A549 (cell line): ENCODE measurements around the gene PCBP3. TPM values are rescaled to one million over a fixed set of nuclear protein-coding genes. Genes with fewer than 3 reads are reported as not detected.
A peak's percentile ranks its signal among the peaks of the same experiment; 100 is the strongest.

Source experiments
- ATAC-seq, 2 experiments: fragments of 200-7000 bp in 1 of 2; fragments of >200 bp in 1 of 2; cut with Nextera tagmentation in 1 of 2; cut with Tn5 transposase in 1 of 2; 3 replicates each; pipeline versions ENCODE4 v1.8.0 to v1.9.1; 2018 to 2020; ENCODE audit warnings: mild to moderate bottlenecking in 1 of 2, moderate library complexity in 1 of 2
- CTCF ChIA-PET: fragments of 300-600 bp; sonication (Branson Sonifier 250); formaldehyde crosslinking; extraction: SDS; loops from one replicate; lab custom pipeline; 2021; ENCODE audit warnings: antibody characterized with exemption, inconsistent platforms; lab: Yijun Ruan, JAX
- POLR2A ChIA-PET: fragments of 350-600 bp; formaldehyde crosslinking; extraction: SDS; loops from one replicate; lab custom pipeline; 2021; ENCODE audit warnings: antibody characterized with exemption, inconsistent platforms; lab: Yijun Ruan, JAX
- DNase-seq, 2 experiments: peaks; one replicate each; pipeline versions ENCODE4 v3.0.0 to v3.0.0-alpha.2; 2011 to 2016; ENCODE audit warnings: low read depth in 1 of 2, low spot score in 1 of 2
- FAIRE-seq: peaks from 2 replicates; lab custom pipeline; 2011; peaks lifted over from hg19 to GRCh38; lab: Jason Lieb, UNC
- H3K27ac ChIP-seq, 2 experiments: fragments of >200 bp; sonication (Bioruptor Twin); formaldehyde crosslinking; 3 replicates each; pipeline ENCODE4 v1.5.1; 2016 to 2017
- H3K4me1 ChIP-seq: fragments of >200 bp; sonication (Bioruptor Twin); formaldehyde crosslinking; 3 replicates; pipeline ENCODE4 v1.6.1; 2016
- H3K4me2 ChIP-seq: fragments of >200 bp; sonication (Bioruptor Twin); formaldehyde crosslinking; 3 replicates; pipeline ENCODE4 v1.6.1; 2016
- H3K4me3 ChIP-seq: fragments of >200 bp; sonication (Bioruptor Twin); formaldehyde crosslinking; 3 replicates; pipeline ENCODE4 v1.5.1; 2016
- H3K9me3 ChIP-seq: fragments of >200 bp; sonication (Bioruptor Twin); formaldehyde crosslinking; 3 replicates; pipeline ENCODE4 v1.6.1; 2016
- BCL3 ChIP-seq: fragments of >200 bp; sonication (Bioruptor Twin); formaldehyde crosslinking; IDR thresholded peaks from 3 replicates; pipeline ENCODE4 v1.6.1; 2016
- CBX8 ChIP-seq: fragments of 200-600 bp; sonication (generic); IDR thresholded peaks from 2 replicates; pipeline ENCODE4 v1.6.1; 2016
- CHD4 ChIP-seq: fragments of 200-600 bp; sonication (generic); IDR thresholded peaks from 2 replicates; pipeline ENCODE4 v1.6.1; 2016; ENCODE audit warnings: antibody characterized with exemption, mild to moderate bottlenecking, borderline replicate concordance
- EHF ChIP-seq: fragments of 250-450 bp; sonication (Bioruptor Pico); IDR thresholded peaks from 2 replicates; pipeline ENCODE4 v1.5.0; 2020; ENCODE audit warnings: mild to moderate bottlenecking
- EHMT2 ChIP-seq: fragments of 200-600 bp; sonication (generic); IDR thresholded peaks from 2 replicates; pipeline ENCODE4 v1.6.1; 2016; ENCODE audit warnings: antibody characterized with exemption, low read depth, mild to moderate bottlenecking, moderate library complexity
- ESRRA ChIP-seq: fragments of 150-350 bp; IDR thresholded peaks from 2 replicates; pipeline ENCODE4 v1.6.1; 2014; ENCODE audit warnings: mild to moderate bottlenecking, low read length, borderline replicate concordance
- FOSB ChIP-seq: fragments of 250-450 bp; sonication (Bioruptor Pico); IDR thresholded peaks from 2 replicates; pipeline ENCODE4 v1.5.0; 2020; ENCODE audit warnings: mild to moderate bottlenecking, moderate library complexity
- HDAC2 ChIP-seq: fragments of 200-600 bp; sonication (generic); IDR thresholded peaks from 2 replicates; pipeline ENCODE4 v1.6.1; 2016
- HOXB13 ChIP-seq: fragments of 250-450 bp; sonication (Bioruptor Pico); IDR thresholded peaks from 2 replicates; pipeline ENCODE4 v1.5.0; 2020; ENCODE audit warnings: low read depth, mild to moderate bottlenecking, moderate library complexity
- MYC ChIP-seq: IDR thresholded peaks from 2 replicates; pipeline ENCODE4 v1.6.1; 2012; ENCODE audit warnings: mild to moderate bottlenecking, inconsistent platforms, low read length, improper control_type of control experiment, borderline replicate concordance
- NPAS2 ChIP-seq: fragments of 250-450 bp; sonication (Bioruptor Pico); IDR thresholded peaks from 2 replicates; pipeline ENCODE4 v1.8.0; 2022; ENCODE audit warnings: mild to moderate bottlenecking, moderate library complexity, borderline replicate concordance
- RAD21 ChIP-seq, 2 experiments: fragments of >200 bp in 1 of 2; sonication (Bioruptor Twin) in 1 of 2; formaldehyde crosslinking in 1 of 2; IDR thresholded peaks in 1 of 2; conservative IDR thresholded peaks in 1 of 2; 2 replicates in 1 of 2; 3 replicates in 1 of 2; pipeline ENCODE4 v1.6.1; 2012 to 2018; ENCODE audit warnings: inconsistent platforms in 1 of 2
- RFX5 ChIP-seq: fragments of 450-650 bp; IDR thresholded peaks from 2 replicates; pipeline ENCODE4 v1.7.1; 2014; ENCODE audit warnings: antibody characterized with exemption, mild to moderate bottlenecking, moderate library complexity
- SMC3 ChIP-seq: fragments of >200 bp; sonication (Bioruptor Twin); formaldehyde crosslinking; IDR thresholded peaks from 3 replicates; pipeline ENCODE4 v1.6.1; 2018; ENCODE audit warnings: inconsistent platforms
- TFCP2L1 ChIP-seq: fragments of 250-450 bp; sonication (Bioruptor Pico); IDR thresholded peaks from 2 replicates; pipeline ENCODE4 v1.5.0; 2021; ENCODE audit warnings: mild to moderate bottlenecking
- TP53 ChIP-seq: fragments of 250-450 bp; sonication (Bioruptor Pico); IDR thresholded peaks from 2 replicates; pipeline ENCODE4 v1.5.0; 2021; ENCODE audit warnings: mild to moderate bottlenecking, moderate library complexity
- USF2 ChIP-seq: fragments of 450-650 bp; IDR thresholded peaks from 2 replicates; pipeline ENCODE4 v1.6.1; 2014; ENCODE audit warnings: antibody characterized with exemption
- ZC3H11A ChIP-seq: fragments of 450-650 bp; IDR thresholded peaks from 2 replicates; pipeline ENCODE4 v1.6.1; 2014; ENCODE audit warnings: antibody characterized with exemption, mild to moderate bottlenecking
- ZSCAN20 ChIP-seq: fragments of 250-450 bp; sonication (Bioruptor Pico); IDR thresholded peaks from 2 replicates; pipeline ENCODE4 v1.8.0; 2022; ENCODE audit warnings: mild to moderate bottlenecking, moderate library complexity
- WGBS: methylation state at CpG from one replicate; pipeline ENCODE4 v1.1.6; 2017; ENCODE audit errors: missing lambda C conversion rate; 5-methylcytosine and 5-hydroxymethylcytosine counted together
- polyA plus RNA-seq, 4 experiments: library from polyadenylated mRNA; depleted of rRNA in 3 of 4; stranded (reverse); fragments of >200 nt; fragmentation: RNase III in 1 of 4; extraction: RNeasy Plus Mini Kit Qiagen cat#74134 plus additional on column Dnase treatment in 1 of 4; gene quantifications; 2 replicates in 3 of 4; 3 replicates in 1 of 4; pipeline ENCODE4 v1.2.3, GENCODE V29; 2011 to 2017
- TF ChIP-seq, protein P1 (sequence below): fragments of >200 bp; sonication (Bioruptor Twin); formaldehyde crosslinking; IDR thresholded peaks from 2 replicates; pipeline ENCODE4 v1.6.1; 2016
- TF ChIP-seq, protein P2 (sequence below): fragments of >200 bp; sonication (Bioruptor Twin); formaldehyde crosslinking; IDR thresholded peaks from 3 replicates; pipeline ENCODE4 v1.5.1; 2016

PCBP3 gene
- polyA plus RNA-seq, 2 of the 4 experiments (the other 2 are of a cell fraction), result 0.30 to 0.34 TPM

DNA sequence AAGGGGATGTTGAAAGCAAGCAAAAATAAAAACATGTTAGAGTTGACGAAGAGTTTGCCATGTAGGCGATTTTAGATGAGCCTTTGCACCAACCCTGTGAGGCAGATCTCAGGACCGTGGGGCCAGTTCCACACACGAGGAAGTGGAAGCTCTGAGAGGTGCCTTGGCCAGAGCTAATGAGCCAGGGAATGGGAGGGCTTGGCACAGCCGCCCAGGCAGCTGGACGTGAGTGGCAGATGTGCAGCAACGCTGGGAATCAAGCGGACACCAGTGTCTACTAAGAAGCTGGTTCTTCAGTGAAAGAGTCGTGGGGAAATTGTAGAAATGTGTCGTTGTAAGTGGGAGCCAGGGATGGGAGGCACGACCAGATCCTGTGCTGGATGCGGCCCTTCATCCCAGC is 279.1 kb downstream of the PCBP3 start:
- H3K4me3 ChIP-seq, result no peak overlapping the region
- POLR2A ChIA-PET, result no interaction called here
- TF ChIP-seq EHMT2 (no peak), USF2 (no peak), EHF (CRISPR knock-in tag) (no peak), CHD4 (no peak), HDAC2 (no peak), ZSCAN20 (CRISPR knock-in tag) (no peak), CBX8 (no peak), SMC3 (no peak), MYC (no peak), ESRRA (no peak), RAD21 (conservative IDR thresholded peaks at IDR 0.05 in 1 of 2, IDR thresholded peaks at IDR 0.05 in 1 of 2) (no peak), TP53 (no peak), TFCP2L1 (no peak), ZC3H11A (no peak), HOXB13 (CRISPR knock-in tag) (no peak), RFX5 (no peak), BCL3 (no peak)
- TF ChIP-seq, protein P1, sequence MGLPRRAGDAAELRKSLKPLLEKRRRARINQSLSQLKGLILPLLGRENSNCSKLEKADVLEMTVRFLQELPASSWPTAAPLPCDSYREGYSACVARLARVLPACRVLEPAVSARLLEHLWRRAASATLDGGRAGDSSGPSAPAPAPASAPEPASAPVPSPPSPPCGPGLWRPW, result no peak
- TF ChIP-seq, all 56 proteins: peak for 0
- FAIRE-seq (no peak), DNase-seq (no peak), ATAC-seq (no peak)
- no peak overlapping the region for H3K27ac ChIP-seq
- H3K9me3 ChIP-seq, result no peaks in the 10 kb centered on the region
- no peaks in the 10 kb centered on the region for H3K4me1 ChIP-seq
- no peak overlapping the region for H3K4me2 ChIP-seq
- CTCF ChIA-PET, result interaction anchor here (0.8 to 2.7 kb wide), 10 partner anchors 9 to 367 kb away, joined by 3 to 7 read pairs (median 3); no protein-coding TSS in a partner anchor
- WGBS, result 25% methylated on average over 12 of the region's 12 CpGs

- DNase-seq (peak; percentile 58), FAIRE-seq (no peak), ATAC-seq (peak; percentile 76 to 93; a peak in 5 of 6 replicates)
- no peak overlapping the region for H3K4me2 ChIP-seq
- no peaks in the 10 kb centered on the region for H3K9me3 ChIP-seq
- CTCF ChIA-PET, result interaction anchor here (0.7 to 2.7 kb wide), 9 partner anchors 10 to 367 kb away, joined by 3 to 7 read pairs (median 3); no protein-coding TSS in a partner anchor
- no peak overlapping the region for H3K27ac ChIP-seq
- no peak overlapping the region for H3K4me3 ChIP-seq
- 10% methylated on average over 4 of the region's 6 CpGs for WGBS
- POLR2A ChIA-PET, result no interaction called here
- no peak for TF ChIP-seq NPAS2
- TF ChIP-seq SMC3, result 0 out of 3 replicates have a peak, but pooled peaks have one; percentile 18
- peak; percentile 34 to 66; a peak in 3 of 5 replicates for TF ChIP-seq RAD21 (conservative IDR thresholded peaks at IDR 0.05 in 1 of 2, IDR thresholded peaks at IDR 0.05 in 1 of 2)
- no peak for TF ChIP-seq FOSB
- TF ChIP-seq, protein P2, sequence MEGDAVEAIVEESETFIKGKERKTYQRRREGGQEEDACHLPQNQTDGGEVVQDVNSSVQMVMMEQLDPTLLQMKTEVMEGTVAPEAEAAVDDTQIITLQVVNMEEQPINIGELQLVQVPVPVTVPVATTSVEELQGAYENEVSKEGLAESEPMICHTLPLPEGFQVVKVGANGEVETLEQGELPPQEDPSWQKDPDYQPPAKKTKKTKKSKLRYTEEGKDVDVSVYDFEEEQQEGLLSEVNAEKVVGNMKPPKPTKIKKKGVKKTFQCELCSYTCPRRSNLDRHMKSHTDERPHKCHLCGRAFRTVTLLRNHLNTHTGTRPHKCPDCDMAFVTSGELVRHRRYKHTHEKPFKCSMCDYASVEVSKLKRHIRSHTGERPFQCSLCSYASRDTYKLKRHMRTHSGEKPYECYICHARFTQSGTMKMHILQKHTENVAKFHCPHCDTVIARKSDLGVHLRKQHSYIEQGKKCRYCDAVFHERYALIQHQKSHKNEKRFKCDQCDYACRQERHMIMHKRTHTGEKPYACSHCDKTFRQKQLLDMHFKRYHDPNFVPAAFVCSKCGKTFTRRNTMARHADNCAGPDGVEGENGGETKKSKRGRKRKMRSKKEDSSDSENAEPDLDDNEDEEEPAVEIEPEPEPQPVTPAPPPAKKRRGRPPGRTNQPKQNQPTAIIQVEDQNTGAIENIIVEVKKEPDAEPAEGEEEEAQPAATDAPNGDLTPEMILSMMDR, result peak; percentile 38
- TF ChIP-seq, all 56 proteins: peak for 3
- no peaks in the 10 kb centered on the region for H3K4me1 ChIP-seq
Measured at GRCh38 chr21:45923146-45923545, 279.6 kb downstream of the PCBP3 start.
